HG03175 (cell line): ENCODE measurements around the gene KCTD16.

Experiments used
- ATAC-seq: cut with Tn5 transposase; IDR thresholded peaks from one replicate; pipeline ENCODE4 v1.9.1; 2021; ENCODE audit warnings: mild to moderate bottlenecking, moderate library complexity; ENCODE audit not compliant: unreplicated experiment

Gene KCTD16

GRCh38 chr5:144276034-144276822 lies 105.6 kb downstream of the KCTD16 start:
- ATAC-seq, result no peak

GRCh38 chr5:144281784-144282183 lies 111.1 kb downstream of the KCTD16 start:
- ATAC-seq, result no peak

DNA sequence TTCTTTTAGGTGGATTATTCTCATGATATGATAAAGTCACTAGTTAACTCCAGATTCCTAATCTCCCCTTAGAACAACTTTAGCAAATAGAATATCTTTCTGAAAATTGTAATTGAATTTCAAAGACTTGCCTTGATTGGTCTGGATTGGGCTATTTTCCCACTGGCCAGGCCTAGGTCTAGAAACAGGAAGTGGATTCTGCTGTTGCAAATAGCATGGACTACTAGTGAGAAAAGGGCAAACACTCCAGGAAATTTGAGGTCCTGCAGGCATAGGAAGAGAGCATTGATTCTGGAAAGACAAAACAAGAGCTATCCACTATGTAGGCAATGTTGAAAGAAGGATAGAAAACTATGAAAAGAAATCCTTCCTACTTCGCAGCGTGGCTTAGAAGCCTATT lies 113.4 kb downstream of the KCTD16 start:
- ATAC-seq, result no peak

GRCh38 chr5:144284931-144285502 lies 114.3 kb downstream of the KCTD16 start:
- no peak for ATAC-seq

GRCh38 chr5:144289277-144289676 lies 118.6 kb downstream of the KCTD16 start:
- no peak for ATAC-seq

GRCh38 chr5:144292029-144292428 lies 121.4 kb downstream of the KCTD16 start:
- ATAC-seq, result no peak

DNA sequence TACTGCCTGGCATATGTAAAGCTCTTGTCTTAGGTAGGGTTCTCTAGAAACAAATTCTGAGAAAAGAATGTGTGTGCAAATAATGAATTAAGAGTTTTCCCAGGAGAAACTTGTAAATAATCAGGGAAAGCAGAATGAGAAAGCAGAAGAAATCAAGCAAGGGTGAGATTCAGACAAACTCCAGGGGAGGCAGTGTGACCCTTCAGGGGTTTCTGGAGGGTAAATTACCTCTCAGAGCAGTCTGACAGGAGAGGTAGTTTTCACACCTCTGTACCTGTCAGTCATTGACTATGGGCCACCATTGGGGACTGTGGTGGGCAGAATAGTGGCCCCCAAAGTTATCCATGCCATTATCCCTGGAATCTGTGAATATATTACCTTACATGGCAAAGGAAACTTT lies 124.6 kb downstream of the KCTD16 start:
- no peak for ATAC-seq

GRCh38 chr5:144297081-144297480 lies 126.4 kb downstream of the KCTD16 start:
- no peak for ATAC-seq

GRCh38 chr5:144298658-144299057 lies 128.0 kb downstream of the KCTD16 start:
- ATAC-seq, result no peak

DNA sequence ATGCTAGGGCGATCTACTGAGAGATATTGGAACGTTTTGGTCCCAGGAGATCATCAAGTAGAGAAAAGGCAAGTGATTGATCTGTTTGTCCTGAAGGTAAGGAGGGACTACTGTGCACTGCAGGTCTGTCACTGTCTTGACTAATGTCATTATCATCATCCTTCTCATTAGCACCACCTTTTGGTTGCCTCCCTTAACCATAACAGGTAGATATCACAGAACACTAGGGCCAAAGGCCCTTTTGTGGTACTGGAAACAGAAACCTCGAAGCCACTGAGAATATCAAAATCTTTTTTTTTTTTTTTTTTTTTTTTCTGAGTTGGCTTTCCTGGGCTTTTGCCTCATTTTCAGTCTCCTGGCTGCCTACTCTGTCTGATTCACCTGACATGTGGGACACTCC lies 134.0 kb downstream of the KCTD16 start:
- ATAC-seq, result no peak

DNA sequence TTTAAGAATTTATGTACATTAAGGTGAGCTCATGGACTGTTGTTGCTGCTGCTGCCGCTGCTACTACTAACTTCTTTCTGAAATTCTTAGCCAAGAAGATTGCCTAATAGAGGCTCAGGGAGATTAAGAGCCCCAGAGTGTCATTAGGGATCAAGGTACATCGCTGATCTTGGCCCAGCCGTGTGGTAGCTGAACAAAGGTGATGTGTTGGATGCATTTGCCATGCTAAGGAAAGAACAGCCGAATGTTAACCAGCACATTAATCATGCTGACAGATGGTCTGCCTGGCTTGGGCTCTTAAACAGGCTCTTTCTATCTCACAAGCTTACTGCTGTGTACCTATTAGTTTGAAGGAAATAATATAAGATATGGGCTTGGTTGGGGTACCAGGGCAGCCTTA lies 137.1 kb downstream of the KCTD16 start:
- ATAC-seq, result no peak

DNA sequence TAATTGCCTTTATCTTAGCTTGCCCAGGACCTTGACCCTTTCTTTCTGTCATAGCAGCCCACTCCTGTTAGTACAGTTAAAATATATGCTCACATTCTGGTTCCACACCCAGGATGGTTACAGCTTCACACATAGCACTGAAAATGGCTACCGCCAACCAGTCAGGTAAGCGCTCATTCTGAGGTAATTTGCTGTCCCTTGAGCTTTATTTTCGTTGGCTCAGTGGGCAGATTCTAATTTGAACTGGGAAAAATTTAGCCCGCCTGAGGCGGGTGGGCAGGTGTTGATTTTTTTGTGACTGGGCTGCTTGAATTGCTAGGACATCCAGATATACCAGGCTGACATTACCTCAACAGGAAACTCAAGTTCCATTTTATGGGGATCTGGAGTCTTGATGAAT lies 137.5 kb downstream of the KCTD16 start:
- no peak for ATAC-seq

- ATAC-seq, result no peak
Observed at GRCh38 chr5:144308906-144309670, 138.4 kb downstream of the KCTD16 start.

DNA sequence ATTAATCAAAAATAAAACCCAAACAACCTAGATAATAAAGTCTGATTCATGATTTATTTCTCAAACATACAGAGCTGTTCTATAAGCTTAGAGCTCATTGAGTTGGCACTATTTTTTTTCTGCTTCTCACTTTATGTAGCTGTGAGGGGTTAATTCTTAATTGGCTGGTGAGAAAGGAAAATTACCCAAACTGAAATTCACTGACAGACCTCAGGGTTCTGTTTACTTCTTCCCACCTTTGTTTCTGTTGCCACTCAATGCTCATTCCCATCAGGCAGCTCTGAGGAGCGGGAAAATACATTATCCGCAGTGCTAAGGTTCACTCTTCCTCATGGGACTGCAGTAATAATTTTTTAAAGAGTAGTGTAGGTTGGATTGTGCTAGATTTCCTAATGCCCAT lies 139.9 kb downstream of the KCTD16 start:
- no peak for ATAC-seq

- no peak for ATAC-seq
Observed at GRCh38 chr5:144313147-144313726, 142.6 kb downstream of the KCTD16 start.

DNA sequence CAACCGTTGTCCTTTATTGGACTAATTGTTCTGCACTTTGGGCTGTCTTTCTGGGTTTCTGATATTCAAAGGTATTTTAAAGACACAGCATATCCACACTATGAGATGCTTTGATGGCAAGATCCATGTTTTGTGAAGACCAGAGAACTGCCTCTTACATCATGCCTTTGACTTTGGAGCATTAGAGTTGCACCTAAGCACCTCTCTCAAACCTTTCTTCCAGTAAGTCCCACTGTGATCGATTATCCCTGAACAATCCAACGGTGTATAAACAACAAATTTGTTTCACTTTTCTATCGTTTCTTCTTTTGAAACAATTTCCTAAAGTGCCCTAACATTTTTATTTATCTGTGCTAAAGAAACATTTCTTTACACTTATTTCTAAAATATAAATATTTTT lies 144.4 kb downstream of the KCTD16 start:
- no peak for ATAC-seq

DNA sequence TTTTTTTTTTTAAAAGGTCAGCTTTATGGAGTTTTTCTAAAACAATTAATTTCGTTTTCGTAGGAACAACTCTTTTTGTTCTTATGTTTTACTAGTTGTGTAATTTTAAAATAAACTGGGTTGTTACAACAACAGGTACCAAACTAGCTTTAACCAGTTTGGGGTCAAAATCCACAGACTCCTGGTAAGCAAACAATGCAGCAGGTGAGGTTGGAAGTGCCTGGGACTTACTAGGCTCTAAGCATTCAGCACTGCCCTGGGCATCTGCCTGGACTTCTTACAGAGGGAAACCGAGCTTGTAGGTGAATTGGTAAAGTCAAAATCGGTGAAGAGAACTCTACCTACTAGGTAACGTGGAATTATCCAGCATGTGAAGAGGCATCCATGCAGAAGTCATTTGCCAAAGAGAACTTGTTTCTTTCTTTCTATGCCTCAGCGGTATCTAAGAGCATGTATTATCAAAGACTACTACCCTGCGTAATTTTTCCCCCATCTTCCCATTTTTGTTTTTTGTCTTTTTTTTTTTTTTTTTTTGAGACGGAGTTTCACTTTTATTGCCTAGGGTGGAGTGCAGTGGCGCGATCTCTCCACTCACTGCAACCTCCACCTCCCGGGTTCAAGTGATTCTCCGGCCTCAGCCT lies 145.4 kb downstream of the KCTD16 start:
- ATAC-seq, result no peak

DNA sequence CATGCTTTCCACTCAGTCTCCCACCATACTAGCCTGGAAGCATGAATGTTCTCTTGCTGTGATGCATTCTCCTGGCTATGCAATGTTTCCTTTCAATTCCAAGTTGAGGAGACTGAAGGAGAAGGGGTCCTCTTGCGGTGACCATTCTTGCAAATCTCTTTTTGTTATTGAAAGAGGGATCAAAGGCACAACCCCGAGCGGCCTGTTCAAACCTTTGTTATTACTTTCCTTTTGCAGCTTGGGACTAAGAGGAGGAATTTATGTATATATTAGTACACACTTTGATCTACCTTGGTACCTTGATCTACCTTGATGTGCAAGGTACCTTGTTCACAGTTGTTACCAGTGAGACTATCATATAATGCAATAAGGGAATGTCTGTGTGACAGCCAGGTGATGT lies 147.3 kb downstream of the KCTD16 start:
- no peak for ATAC-seq

DNA sequence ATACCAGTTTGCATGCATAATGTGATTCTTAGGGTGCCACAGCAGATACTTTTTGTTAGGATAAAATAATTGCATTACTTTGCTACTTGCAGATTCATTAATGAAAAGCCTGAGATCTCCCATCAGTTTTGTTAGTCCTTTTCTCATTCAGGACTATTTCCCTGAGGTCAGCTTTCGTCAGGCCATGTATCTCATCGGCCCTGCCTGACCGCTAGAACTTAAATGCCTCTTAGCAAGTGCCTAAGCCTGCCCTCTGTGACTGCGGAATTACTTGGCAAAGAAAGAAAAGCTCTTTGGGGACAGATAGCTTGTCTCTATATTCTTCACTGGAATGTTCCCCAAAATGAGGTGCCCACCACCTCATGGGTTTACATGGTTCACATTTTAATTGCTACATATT lies 147.8 kb downstream of the KCTD16 start:
- ATAC-seq, result no peak

DNA sequence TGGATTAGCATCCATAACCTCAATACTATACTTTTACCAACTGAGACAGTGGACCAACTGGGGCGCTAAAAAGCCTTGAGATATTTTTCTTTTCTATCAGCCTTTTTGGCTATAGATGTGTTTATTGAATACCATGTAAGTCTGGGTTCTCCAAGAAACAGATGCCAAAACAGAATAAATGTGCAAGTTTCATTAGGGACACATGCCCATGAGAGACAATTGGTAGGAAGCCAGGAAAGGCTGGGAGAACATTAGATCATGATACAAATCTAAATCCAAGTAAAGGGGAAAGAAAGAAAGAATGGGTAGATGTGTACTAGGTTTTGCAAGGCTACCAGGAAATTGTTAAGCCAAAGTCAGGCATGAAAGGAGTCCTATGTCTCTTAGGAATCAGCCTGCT lies 152.5 kb downstream of the KCTD16 start:
- no peak for ATAC-seq

GRCh38 chr5:144325532-144325931 lies 154.9 kb downstream of the KCTD16 start:
- ATAC-seq, result no peak
